ENCODE results near the gene INAFM2.

Gene INAFM2

DNA sequence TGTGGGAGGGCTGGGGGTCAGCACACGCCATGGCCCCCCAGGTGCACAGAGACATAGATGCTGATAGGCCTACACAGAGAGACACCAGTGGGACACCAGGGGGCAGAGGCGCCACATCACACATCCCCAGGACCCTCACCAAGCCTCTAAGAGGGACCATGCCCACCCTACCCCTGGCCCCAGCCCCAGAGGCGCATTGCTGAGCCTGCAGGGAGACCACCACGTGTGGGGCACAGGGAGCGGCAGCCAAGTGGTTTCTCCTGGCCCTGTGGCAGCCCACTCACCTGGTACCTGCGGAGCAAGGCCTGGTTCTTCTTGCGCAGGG is 16.1 kb downstream of the INAFM2 start:
- H3K27ac ChIP-seq (ENCODE audit: low read length), result no peak overlapping the region
- H3K9me3 ChIP-seq (replicated peaks; ENCODE audit: insufficient read depth, low read length), result no peaks in the 10 kb centered on the region
- H3K27me3 ChIP-seq (replicated peaks; ENCODE audit: insufficient read depth, low read length), result no peaks in the 10 kb centered on the region
- no peaks in the 10 kb centered on the region for H3K9me2 ChIP-seq (replicated peaks; ENCODE audit: insufficient read depth, low read length)
- TF ChIP-seq EZH2 (optimal IDR thresholded peaks at IDR 0.05; ENCODE audit: low read depth, low read length), result no peak
- no peak for TF ChIP-seq EZH2phosphoT487 (IDR thresholded peaks at IDR 0.05; ENCODE audit: low read length)
- TF ChIP-seq, protein P1, sequence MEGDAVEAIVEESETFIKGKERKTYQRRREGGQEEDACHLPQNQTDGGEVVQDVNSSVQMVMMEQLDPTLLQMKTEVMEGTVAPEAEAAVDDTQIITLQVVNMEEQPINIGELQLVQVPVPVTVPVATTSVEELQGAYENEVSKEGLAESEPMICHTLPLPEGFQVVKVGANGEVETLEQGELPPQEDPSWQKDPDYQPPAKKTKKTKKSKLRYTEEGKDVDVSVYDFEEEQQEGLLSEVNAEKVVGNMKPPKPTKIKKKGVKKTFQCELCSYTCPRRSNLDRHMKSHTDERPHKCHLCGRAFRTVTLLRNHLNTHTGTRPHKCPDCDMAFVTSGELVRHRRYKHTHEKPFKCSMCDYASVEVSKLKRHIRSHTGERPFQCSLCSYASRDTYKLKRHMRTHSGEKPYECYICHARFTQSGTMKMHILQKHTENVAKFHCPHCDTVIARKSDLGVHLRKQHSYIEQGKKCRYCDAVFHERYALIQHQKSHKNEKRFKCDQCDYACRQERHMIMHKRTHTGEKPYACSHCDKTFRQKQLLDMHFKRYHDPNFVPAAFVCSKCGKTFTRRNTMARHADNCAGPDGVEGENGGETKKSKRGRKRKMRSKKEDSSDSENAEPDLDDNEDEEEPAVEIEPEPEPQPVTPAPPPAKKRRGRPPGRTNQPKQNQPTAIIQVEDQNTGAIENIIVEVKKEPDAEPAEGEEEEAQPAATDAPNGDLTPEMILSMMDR (IDR thresholded peaks at IDR 0.05; ENCODE audit: low read length), result no peak
- no peak overlapping the region for H3K4me2 ChIP-seq (ENCODE audit: low read depth, low read length)
- no peaks in the 10 kb centered on the region for H3K36me3 ChIP-seq (replicated peaks; ENCODE audit: insufficient read depth, low read length)
- no peaks in the 10 kb centered on the region for H3F3A ChIP-seq (ENCODE audit: insufficient read depth, low read length)
- peaks cover 5% of the 10 kb centered on the region; the same call in 1 of the 2 replicates for H3K4me1 ChIP-seq (ENCODE audit: low read length)
- no peak overlapping the region for H3K4me3 ChIP-seq (ENCODE audit: low read length)
- DNase-seq, result no peak
- no peaks in the 10 kb centered on the region for H4K20me1 ChIP-seq (ENCODE audit: insufficient read depth, low read length)
- no peaks in the 10 kb centered on the region for H3K79me2 ChIP-seq (ENCODE audit: low read length)
- no peak overlapping the region for H3K9ac ChIP-seq (ENCODE audit: low read length)
- no peak overlapping the region for H2AFZ ChIP-seq (ENCODE audit: low read length)

DNA sequence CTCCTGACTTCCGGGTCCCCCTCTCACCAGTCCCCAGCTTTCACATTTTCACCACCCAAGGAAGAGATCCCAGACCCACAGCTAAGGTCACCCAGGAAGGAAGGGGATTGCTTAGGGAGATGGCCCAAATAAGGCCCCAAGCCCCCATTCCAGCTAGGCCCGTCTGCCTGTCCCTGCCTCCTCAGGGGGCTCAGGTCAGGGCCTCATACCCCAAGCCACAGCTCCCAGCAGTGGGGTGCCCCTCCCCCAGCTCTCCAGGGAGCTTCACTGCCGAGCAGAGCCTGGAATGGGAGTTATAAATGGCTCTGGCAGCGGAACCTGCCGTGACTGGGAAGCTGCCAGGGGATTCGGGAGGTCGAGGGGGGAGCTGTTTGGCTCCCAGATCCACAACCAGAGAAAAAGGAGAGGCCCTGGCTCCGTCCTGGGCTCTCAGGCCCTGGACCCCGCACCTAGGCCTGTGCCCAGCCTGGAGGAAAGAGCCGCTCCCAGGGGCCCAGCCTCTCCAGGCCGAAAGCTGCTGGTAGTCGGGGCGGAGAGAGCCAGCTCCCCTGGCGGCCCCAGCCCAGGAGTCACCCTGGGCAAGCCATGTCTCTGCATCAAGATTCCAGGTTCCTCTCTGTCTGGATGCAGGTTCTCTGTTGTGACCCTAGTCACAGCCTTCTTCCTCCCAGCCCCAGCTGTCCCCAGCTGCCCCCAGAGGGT is 16.7 kb downstream of the INAFM2 start:
- H4K20me1 ChIP-seq (ENCODE audit: insufficient read depth, low read length), result no peaks in the 10 kb centered on the region
- H3K9me2 ChIP-seq (replicated peaks; ENCODE audit: insufficient read depth, low read length), result no peaks in the 10 kb centered on the region
- H3K36me3 ChIP-seq (replicated peaks; ENCODE audit: insufficient read depth, low read length), result no peaks in the 10 kb centered on the region
- no peaks in the 10 kb centered on the region for H3K27me3 ChIP-seq (replicated peaks; ENCODE audit: insufficient read depth, low read length)
- no peak overlapping the region for H3K4me2 ChIP-seq (ENCODE audit: low read depth, low read length)
- H2AFZ ChIP-seq (ENCODE audit: low read length), result no peak overlapping the region
- H3K4me3 ChIP-seq (ENCODE audit: low read length), result no peak overlapping the region
- no peak overlapping the region for H3K27ac ChIP-seq (ENCODE audit: low read length)
- DNase-seq, result no peak
- H3K9ac ChIP-seq (ENCODE audit: low read length), result no peak overlapping the region
- H3F3A ChIP-seq (ENCODE audit: insufficient read depth, low read length), result no peaks in the 10 kb centered on the region
- H3K79me2 ChIP-seq (ENCODE audit: low read length), result no peaks in the 10 kb centered on the region
- TF ChIP-seq EZH2 (optimal IDR thresholded peaks at IDR 0.05; ENCODE audit: low read depth, low read length), result no peak
- TF ChIP-seq, protein P1 (IDR thresholded peaks at IDR 0.05; ENCODE audit: low read length), result no peak
- no peak for TF ChIP-seq EZH2phosphoT487 (IDR thresholded peaks at IDR 0.05; ENCODE audit: low read length)
- H3K4me1 ChIP-seq (ENCODE audit: low read length), result peaks cover 5% of the 10 kb centered on the region; the same call in 1 of the 2 replicates
- no peaks in the 10 kb centered on the region for H3K9me3 ChIP-seq (replicated peaks; ENCODE audit: insufficient read depth, low read length)

DNA sequence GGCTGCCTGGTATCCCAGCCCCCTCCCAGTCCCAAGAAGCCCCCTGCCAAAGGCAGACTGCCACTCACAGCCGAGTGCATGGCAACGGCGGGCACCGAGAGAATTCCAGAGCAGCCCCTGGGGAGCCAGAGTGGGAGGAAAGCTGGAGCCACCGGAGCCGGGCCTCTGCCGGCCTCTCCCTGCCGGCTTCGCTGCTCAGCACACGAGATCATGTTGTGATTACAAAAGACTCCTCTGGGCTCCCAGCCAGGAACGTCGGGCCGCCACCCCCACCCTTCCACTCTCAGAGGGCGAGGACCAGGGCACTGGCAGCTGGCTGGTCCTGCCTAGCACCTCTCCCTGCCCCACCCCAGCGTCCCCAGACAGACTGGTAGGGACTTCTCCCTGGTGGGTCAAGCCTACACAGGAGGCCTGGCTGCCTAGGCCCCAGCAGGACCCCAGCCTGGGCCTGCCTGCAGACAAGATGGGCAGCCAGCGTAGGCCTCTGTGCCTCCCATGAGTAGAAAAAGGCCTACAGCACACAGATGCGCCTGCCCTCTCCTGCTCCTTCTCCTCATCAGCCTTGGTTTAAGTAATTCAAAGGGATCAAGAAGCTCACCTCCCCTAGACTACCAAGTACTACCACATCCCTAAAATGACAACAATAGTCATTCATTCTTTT is 17.4 kb downstream of the INAFM2 start, which contains the start of gene CCDC9B:
TSS of gene CCDC9B (minus strand) at position 200 of the 661 bp plus-strand sequence. CDS start at position 80, 120 bp downstream.
- no peak within 1 kb of the TSS for H3K4me3 ChIP-seq (ENCODE audit: low read length)
- H3K27ac ChIP-seq (ENCODE audit: low read length), result no peak within 1 kb of the TSS
- H3K79me2 ChIP-seq (ENCODE audit: low read length), result no peaks in the 10 kb centered on the region
- no peaks in the 10 kb centered on the region for H3K36me3 ChIP-seq (replicated peaks; ENCODE audit: insufficient read depth, low read length)
- peaks cover 5% of the 10 kb centered on the region; the same call in 1 of the 2 replicates for H3K4me1 ChIP-seq (ENCODE audit: low read length)
- H3F3A ChIP-seq (ENCODE audit: insufficient read depth, low read length), result no peaks in the 10 kb centered on the region
- no peak for DNase-seq
- H3K27me3 ChIP-seq (replicated peaks; ENCODE audit: insufficient read depth, low read length), result no peaks in the 10 kb centered on the region
- no peak within 1 kb of the TSS for H3K9ac ChIP-seq (ENCODE audit: low read length)
- H3K9me3 ChIP-seq (replicated peaks; ENCODE audit: insufficient read depth, low read length), result no peaks in the 10 kb centered on the region
- H3K9me2 ChIP-seq (replicated peaks; ENCODE audit: insufficient read depth, low read length), result no peaks in the 10 kb centered on the region
- H3K4me2 ChIP-seq (ENCODE audit: low read depth, low read length), result no peak within 1 kb of the TSS
- TF ChIP-seq, protein P1 (IDR thresholded peaks at IDR 0.05; ENCODE audit: low read length), result no peak
- TF ChIP-seq EZH2phosphoT487 (IDR thresholded peaks at IDR 0.05; ENCODE audit: low read length), result no peak
- TF ChIP-seq EZH2 (optimal IDR thresholded peaks at IDR 0.05; ENCODE audit: low read depth, low read length), result no peak
- H4K20me1 ChIP-seq (ENCODE audit: insufficient read depth, low read length), result no peaks in the 10 kb centered on the region
- H2AFZ ChIP-seq (ENCODE audit: low read length), result no peak within 1 kb of the TSS
